ENCODE data around the gene DRC3. TPM values are rescaled to one million over a fixed set of nuclear protein-coding genes. Genes with fewer than 3 reads are reported as not detected.

Gene DRC3
- total and polyA plus RNA-seq, 2 donors (not counting 1 experiment from before 2014, with no cell fraction given), result 0.17 TPM; not detected in 1

DNA sequence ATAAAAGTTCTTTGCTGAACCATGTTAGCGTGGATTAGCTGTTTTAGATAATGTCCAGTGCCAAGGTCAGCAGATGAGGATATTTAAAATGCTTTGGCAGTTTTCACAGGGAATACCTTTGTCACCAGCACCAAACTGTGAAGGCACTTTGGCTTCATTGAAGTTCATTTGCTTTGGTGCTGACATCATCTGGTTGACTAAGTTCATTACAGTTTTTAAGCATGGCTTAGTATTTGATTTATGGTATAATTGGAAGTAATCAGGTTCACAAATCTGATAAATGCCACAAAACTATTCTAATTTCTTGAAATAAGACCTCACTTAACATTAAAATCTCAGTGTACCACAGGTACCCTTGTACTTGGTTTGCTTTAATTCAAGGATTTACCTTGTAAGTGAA, 70.8 kb downstream of the DRC3 start:
- TF ChIP-seq, protein P1, sequence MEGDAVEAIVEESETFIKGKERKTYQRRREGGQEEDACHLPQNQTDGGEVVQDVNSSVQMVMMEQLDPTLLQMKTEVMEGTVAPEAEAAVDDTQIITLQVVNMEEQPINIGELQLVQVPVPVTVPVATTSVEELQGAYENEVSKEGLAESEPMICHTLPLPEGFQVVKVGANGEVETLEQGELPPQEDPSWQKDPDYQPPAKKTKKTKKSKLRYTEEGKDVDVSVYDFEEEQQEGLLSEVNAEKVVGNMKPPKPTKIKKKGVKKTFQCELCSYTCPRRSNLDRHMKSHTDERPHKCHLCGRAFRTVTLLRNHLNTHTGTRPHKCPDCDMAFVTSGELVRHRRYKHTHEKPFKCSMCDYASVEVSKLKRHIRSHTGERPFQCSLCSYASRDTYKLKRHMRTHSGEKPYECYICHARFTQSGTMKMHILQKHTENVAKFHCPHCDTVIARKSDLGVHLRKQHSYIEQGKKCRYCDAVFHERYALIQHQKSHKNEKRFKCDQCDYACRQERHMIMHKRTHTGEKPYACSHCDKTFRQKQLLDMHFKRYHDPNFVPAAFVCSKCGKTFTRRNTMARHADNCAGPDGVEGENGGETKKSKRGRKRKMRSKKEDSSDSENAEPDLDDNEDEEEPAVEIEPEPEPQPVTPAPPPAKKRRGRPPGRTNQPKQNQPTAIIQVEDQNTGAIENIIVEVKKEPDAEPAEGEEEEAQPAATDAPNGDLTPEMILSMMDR (IDR thresholded peaks at IDR 0.05), result peak; percentile 45
- TF ChIP-seq EZH2 (IDR thresholded peaks at IDR 0.05; ENCODE audit: borderline replicate concordance, insufficient read depth, low read depth, low read length, poor library complexity, severe bottlenecking), result no peak
- Mint-ChIP-seq H3K27me3 (no peaks in the 10 kb centered on the region), H3K27ac (no peak overlapping the region), H3K4me1 (peaks cover 34% of the 10 kb centered on the region), H3K4me3 (no peak overlapping the region), H3K9me3 (ENCODE audit: insufficient read depth) (no peaks in the 10 kb centered on the region)
- peaks cover 0 to 5% of the 10 kb centered on the region in 2 experiments for H3K36me3 ChIP-seq (replicated peaks in 1 of 2; ENCODE audit: control extremely low read depth in 1 of 2, control insufficient read depth in 1 of 2, extremely low read depth in 1 of 2, insufficient read depth in 2 of 2, low read length in 1 of 2)
- H3K79me2 ChIP-seq (ENCODE audit: control insufficient read depth, insufficient read depth, low read length), result peaks cover 46% of the 10 kb centered on the region
- H3K27me3 ChIP-seq (replicated peaks in 1 of 4; ENCODE audit: control extremely low read depth in 1 of 4, control insufficient read depth in 3 of 4, insufficient read depth in 4 of 4, low read length in 3 of 4), result no peaks in the 10 kb centered on the region
- ChIA-PET POLR2A (no interaction called here), CTCF (interaction anchor here (0.6 to 0.9 kb wide), 2 partner anchors 8 to 10 kb away, joined by 3 read pairs; no protein-coding TSS in a partner anchor)
- peaks cover 11 to 19% of the 10 kb centered on the region in 2 donors for H3K4me1 ChIP-seq (ENCODE audit: control insufficient read depth in 2 of 2, insufficient read depth in 2 of 2, low read length in 2 of 2)
- H3K4me2 ChIP-seq (replicated peaks; ENCODE audit: low read depth, low read length, poor library complexity, severe bottlenecking), result no peak overlapping the region
- H3K27ac ChIP-seq (ENCODE audit: low read length in 2 of 2), result no peak overlapping the region
- no peak overlapping the region for H3K9ac ChIP-seq (ENCODE audit: low read length)
- DNase-seq (no peak), ATAC-seq (ENCODE audit: low read depth) (no peak)
- intact Hi-C loops (cut with micrococcal nuclease), result no loop called here
- 100% methylated on average over 1 of the region's 1 CpG for WGBS (ENCODE audit: insufficient coverage)
- no peaks in the 10 kb centered on the region for H3K9me3 ChIP-seq (ENCODE audit: control extremely low read depth in 1 of 3, control insufficient read depth in 2 of 3, insufficient read depth in 1 of 3, low read length in 2 of 3)
- H4K20me1 ChIP-seq (ENCODE audit: control insufficient read depth, insufficient read depth, low read length, poor library complexity, severe bottlenecking), result peaks cover 19% of the 10 kb centered on the region
- no peak overlapping the region for H3K4me3 ChIP-seq (ENCODE audit: control extremely low read depth in 1 of 5, extremely low read depth in 1 of 5, insufficient read depth in 1 of 5, low read depth in 2 of 5, low read length in 4 of 5)
- H2AFZ ChIP-seq (ENCODE audit: insufficient read depth, low read depth, low read length, poor library complexity, severe bottlenecking), result no peak overlapping the region

DNA sequence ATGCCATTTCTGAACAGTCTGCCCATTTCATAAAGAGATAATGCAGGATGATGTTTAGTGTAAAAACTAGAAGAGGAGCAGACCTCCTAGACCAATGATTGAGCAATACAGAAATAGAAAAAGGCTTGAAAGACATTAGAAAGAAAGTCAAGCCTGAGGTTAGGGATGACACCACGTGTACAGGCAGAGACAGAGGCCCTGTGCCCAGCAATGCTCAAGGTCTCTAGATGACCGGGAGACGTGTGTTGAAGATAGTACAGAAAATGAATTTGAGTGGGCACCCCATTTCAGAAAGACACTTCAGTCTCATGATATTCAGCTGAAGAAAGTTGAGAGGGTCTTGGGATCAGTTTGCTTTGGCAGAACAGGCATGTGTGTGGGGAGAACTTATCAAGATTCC, 71.9 kb downstream of the DRC3 start:
- POLR2A ChIA-PET, result no interaction called here
- H4K20me1 ChIP-seq (ENCODE audit: control insufficient read depth, insufficient read depth, low read length, poor library complexity, severe bottlenecking), result peaks cover 19% of the 10 kb centered on the region
- ATAC-seq (ENCODE audit: low read depth) (no peak), DNase-seq (no peak)
- no peaks in the 10 kb centered on the region for H3K9me3 ChIP-seq (ENCODE audit: control extremely low read depth in 1 of 3, control insufficient read depth in 2 of 3, insufficient read depth in 1 of 3, low read length in 2 of 3)
- H2AFZ ChIP-seq (ENCODE audit: insufficient read depth, low read depth, low read length, poor library complexity, severe bottlenecking), result no peak overlapping the region
- H3K4me3 Mint-ChIP-seq, result no peak overlapping the region
- H3K27me3 ChIP-seq (replicated peaks in 1 of 4; ENCODE audit: control extremely low read depth in 1 of 4, control insufficient read depth in 3 of 4, insufficient read depth in 4 of 4, low read length in 3 of 4), result no peaks in the 10 kb centered on the region
- H3K27ac Mint-ChIP-seq, result no peak overlapping the region
- H3K9me3 Mint-ChIP-seq (ENCODE audit: insufficient read depth), result no peaks in the 10 kb centered on the region
- H3K4me1 ChIP-seq (ENCODE audit: control insufficient read depth in 2 of 2, insufficient read depth in 2 of 2, low read length in 2 of 2), result peaks cover 11 to 19% of the 10 kb centered on the region in 2 donors
- H3K27ac ChIP-seq (ENCODE audit: low read length in 2 of 2), result no peak overlapping the region
- CTCF ChIA-PET, result no interaction called here
- H3K79me2 ChIP-seq (ENCODE audit: control insufficient read depth, insufficient read depth, low read length), result peaks cover 42% of the 10 kb centered on the region
- no peak overlapping the region for H3K9ac ChIP-seq (ENCODE audit: low read length)
- WGBS (ENCODE audit: insufficient coverage), result 100% methylated on average over 3 of the region's 3 CpGs
- intact Hi-C loops (cut with micrococcal nuclease), result no loop called here
- no peak overlapping the region for H3K4me3 ChIP-seq (ENCODE audit: control extremely low read depth in 1 of 5, extremely low read depth in 1 of 5, insufficient read depth in 1 of 5, low read depth in 2 of 5, low read length in 4 of 5)
- H3K27me3 Mint-ChIP-seq, result no peaks in the 10 kb centered on the region
- H3K36me3 ChIP-seq (replicated peaks in 1 of 2; ENCODE audit: control extremely low read depth in 1 of 2, control insufficient read depth in 1 of 2, extremely low read depth in 1 of 2, insufficient read depth in 2 of 2, low read length in 1 of 2), result peaks cover 0 to 5% of the 10 kb centered on the region in 2 experiments
- no peak for TF ChIP-seq EZH2 (IDR thresholded peaks at IDR 0.05; ENCODE audit: borderline replicate concordance, insufficient read depth, low read depth, low read length, poor library complexity, severe bottlenecking)
- TF ChIP-seq, protein P1 (IDR thresholded peaks at IDR 0.05), result no peak
- H3K4me1 Mint-ChIP-seq, result peaks cover 28% of the 10 kb centered on the region
- H3K4me2 ChIP-seq (replicated peaks; ENCODE audit: low read depth, low read length, poor library complexity, severe bottlenecking), result no peak overlapping the region

Measured in B cell (primary cell).